Fibroblast of lung (primary cell): ENCODE measurements around the gene CELF2.

Experiments
- CTCF ChIP-seq, 2 donors: IDR thresholded peaks in 1 of 2; conservative IDR thresholded peaks in 1 of 2; 1 replicate in 1 of 2; 2 replicates in 1 of 2; pipeline ENCODE4 v1.5.1; 2011 to 2012; ENCODE audit warnings: low read length in 2 of 2, control low read depth in 1 of 2, inconsistent platforms in 1 of 2, low read depth in 1 of 2, mild to moderate bottlenecking in 1 of 2
- EZH2 ChIP-seq: IDR thresholded peaks from 2 replicates; pipeline ENCODE4 v1.5.1; 2012; ENCODE audit warnings: low read length, control low read depth, mild to moderate bottlenecking; ENCODE audit errors: missing control alignments

DNA sequence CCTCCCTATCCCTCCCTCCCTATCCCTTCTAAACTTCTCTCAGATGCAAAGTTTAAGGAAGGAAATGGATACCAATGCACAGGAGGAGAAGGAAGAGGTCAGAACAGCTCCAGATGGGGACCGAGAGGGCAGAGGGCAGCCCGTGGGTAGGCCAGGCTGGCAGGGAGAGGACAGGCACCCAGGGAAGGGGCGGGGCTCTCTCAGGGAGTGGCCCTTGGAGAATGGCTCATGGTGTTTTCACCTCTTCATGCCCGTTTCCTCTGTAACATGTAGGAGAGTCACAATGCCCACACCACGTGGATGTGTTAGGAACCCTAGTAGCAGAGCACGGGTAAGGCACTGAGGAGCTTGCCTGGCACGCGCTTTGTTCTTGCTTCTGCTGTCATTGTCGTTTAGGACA, 264.5 kb downstream of the CELF2 start:
- TF ChIP-seq EZH2 (no peak), CTCF (conservative IDR thresholded peaks at IDR 0.05 in 1 of 2, IDR thresholded peaks at IDR 0.05 in 1 of 2; ENCODE audit: low read depth in 1 of 2, low read length in 2 of 2) (no peak)
